GM18868 (cell line): Measurements from ENCODE around the gene CNOT4.
"Not testable (repeated sequence)": the region's sequence is repeated elsewhere in the genome, so short reads cannot be mapped to it uniquely, and the experiment has no call there.

Experiments
- ATAC-seq: cut with Tn5 transposase; IDR thresholded peaks from one replicate; pipeline ENCODE4 v1.9.1; 2021; ENCODE audit warnings: mild to moderate bottlenecking, moderate library complexity; ENCODE audit not compliant: unreplicated experiment

Gene CNOT4

DNA sequence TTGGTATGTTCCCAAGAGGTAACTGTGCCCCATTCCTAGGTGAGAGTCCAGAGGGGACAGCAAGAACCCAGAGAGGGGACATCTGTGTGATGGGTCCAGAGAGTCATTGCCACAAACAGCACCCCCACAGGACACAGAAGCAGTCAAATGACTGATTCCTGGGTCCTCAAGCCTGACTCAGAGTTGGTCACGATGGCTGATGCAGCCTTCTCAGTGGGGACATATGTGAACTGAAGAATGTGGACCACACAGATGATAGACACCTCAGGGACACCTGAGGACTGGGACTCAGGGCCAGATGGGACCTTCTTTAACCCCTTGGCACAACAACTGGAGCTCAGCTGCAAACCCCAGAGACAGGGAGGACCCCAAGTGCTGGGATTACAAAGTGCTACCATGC, 179.8 kb downstream of the CNOT4 start:
- ATAC-seq, result no peak

DNA sequence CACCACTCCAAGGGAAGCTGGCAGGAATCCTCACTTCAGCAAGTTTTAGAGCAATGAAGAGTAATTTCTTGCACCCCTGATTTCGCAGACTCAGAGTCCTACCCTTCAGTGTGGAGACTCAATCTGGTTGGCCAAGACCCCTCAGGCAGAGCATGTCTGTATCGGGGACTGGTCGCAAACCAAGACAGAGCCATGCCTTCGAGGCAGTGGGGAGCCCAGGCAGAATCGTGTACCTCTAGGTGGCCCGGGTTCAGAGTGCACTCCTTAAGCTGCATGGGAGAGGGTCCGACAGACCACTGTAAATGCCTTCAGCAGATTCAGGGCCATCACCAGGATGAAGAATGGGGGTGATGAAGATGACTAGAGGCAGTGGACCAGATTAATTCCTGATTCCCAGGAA, 181.4 kb downstream of the CNOT4 start:
- no peak for ATAC-seq

DNA sequence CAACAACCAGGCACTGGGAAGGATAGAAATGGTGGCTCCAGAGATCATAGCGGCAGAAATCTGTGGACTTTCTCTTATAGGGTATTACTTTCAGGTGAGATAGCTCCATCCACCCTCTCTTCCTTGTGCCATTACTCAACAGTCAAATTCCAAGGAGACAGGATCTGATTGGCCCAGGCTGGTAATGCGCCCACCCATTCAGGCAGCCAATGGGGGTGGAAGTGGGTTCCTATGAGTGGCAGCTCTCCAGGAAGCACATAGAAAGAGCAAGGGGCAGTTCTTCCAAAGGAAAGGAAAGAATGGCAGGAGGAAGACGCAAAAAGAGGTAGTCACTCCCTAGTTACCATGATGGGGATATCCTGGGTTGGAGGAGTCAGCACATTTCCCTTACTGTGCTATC, 181.8 kb downstream of the CNOT4 start:
- ATAC-seq, result no peak

DNA sequence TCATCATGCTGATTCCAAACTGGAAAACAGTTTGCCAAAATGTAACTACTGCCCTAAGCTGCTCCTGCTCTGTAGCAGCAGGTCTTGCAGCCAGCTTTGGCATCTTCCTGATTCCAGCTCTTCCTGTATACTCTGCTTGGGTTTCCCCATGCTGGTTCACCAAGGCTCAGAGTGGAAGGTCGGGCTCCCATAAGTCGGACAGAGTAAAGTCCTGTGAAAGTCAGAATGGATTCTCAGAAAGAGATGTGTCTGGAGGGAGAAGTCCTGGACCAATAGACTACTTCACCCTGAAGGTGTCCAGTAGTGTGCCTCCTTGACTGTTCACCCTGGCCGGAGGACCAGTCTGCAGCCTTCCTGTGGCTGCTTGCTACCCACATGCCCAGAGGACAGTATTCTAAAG, 182.4 kb downstream of the CNOT4 start:
- no peak for ATAC-seq

DNA sequence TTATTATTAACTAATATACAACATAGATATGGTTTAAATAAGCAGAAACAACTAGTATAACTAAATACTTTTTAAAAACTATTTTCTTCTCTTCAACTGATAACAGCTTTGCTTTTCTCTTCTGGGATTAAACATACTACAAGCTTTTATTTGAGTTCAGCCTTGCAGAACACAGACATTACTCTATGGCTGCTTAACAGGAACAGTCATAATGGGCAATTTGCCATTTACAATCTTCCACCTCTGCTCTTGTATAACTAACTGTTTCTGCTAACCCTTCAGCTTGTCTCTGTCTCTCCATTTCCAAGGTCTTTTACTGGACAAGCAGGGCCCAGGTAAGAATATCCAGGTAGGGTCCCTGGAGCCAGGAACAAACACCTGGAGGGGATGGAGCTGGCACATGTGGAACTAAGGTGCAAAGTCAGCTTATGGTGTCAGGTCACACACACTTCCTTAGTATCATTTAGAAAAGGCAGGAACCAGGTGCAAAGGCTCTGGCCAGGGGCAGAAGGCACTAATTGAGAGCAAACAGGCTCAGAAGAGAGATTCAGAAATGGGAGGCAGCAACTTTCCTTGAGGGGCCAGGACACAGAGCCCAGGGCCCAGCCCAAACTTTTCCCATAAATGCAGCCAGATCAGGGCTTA, 183.1 kb downstream of the CNOT4 start:
- ATAC-seq, result no peak

DNA sequence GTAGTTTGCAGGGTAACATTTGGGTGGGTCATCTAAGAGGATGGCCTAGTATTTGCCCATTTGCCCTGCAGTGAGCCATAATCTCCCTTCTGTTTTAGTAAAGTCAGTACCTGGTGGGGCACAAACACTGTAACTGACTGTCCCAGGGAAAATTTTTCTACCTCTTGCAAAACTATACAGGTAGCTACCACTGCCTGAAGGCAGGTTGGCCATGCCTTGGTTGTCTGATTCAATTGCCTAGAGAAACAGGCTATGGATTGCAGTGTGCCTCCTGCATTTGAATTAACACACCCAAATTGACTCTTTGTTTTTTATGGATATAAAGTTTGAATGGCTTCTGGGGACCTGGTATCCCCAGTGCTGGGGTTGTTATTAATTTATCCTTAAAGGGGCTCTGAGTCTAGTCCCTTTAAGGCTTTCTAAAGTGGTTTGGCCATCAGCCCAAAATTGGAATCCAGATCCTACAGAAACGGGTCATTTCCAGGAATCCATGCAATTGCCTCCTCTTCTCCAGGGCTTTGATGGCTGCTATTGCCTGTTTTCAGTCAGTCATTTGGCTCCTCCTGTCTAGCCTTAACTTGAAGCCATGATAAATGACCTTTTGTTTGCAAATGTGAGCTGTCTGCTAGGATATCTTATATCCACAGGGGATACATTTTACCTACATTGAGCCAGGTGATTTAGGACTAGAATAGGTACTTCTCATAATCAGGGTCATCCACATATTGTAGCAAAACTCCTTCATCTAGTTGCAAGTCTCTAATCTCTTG, 187.1 kb downstream of the CNOT4 start:
- ATAC-seq, result no peak

DNA sequence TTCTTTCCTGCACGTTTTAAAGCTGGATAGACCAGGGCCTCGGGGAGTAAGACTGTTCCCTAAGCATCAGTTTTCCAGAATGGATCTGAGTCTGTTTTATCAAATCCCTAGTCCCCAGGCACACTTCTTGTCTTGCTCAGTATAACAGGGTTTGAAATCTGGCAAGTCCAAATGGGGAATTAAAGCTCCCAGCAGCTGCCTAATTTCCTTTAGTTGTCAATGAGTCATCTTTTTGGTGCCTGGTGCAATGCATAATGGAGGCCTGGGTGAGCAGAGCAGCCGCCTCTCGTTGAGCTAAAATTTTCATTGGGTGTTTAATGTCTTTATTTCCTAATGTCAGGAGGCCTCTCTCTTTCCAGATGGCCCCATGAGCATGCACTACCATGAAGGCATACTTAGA, 188.3 kb downstream of the CNOT4 start:
- ATAC-seq, result no peak

DNA sequence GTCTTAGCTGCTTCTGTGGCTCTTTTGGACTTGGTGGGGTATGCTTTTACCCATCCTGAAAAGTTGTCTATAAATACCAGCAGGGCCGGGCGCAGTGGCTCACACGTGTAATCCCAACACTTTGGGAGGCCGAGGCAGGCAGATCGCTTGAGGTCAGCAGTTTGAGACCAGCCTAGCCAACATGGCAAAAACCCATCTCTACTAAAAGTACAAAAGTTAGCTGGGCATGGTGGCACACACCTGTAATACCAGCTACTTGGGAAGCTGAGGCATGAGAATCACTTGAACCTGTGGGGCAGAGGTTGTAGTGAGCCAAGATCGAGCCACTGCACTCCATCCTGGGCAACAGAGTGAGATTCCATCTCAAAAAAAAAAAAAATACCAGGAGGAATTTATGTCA, 188.9 kb downstream of the CNOT4 start:
- ATAC-seq, result not testable (repeated sequence)

DNA sequence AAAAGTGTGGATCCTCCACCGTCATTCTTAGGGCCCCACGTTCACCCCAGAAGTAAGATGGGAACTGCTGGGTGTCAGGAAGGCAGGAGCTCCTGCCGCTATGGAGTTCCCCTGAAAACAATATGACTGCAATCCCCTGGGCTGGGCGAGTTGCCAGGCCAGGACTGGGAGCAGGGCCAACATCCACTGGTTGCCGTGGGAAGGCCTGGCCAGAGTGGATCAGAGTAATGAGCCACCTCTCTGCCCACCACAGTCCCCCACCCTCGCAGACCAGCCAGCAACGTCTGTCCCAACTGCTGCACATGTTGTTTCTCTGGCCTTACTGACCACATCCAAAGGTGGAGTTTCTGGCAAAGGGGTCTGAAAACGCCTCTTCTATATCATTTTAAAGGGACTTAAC, 189.6 kb downstream of the CNOT4 start:
- ATAC-seq, result no peak

DNA sequence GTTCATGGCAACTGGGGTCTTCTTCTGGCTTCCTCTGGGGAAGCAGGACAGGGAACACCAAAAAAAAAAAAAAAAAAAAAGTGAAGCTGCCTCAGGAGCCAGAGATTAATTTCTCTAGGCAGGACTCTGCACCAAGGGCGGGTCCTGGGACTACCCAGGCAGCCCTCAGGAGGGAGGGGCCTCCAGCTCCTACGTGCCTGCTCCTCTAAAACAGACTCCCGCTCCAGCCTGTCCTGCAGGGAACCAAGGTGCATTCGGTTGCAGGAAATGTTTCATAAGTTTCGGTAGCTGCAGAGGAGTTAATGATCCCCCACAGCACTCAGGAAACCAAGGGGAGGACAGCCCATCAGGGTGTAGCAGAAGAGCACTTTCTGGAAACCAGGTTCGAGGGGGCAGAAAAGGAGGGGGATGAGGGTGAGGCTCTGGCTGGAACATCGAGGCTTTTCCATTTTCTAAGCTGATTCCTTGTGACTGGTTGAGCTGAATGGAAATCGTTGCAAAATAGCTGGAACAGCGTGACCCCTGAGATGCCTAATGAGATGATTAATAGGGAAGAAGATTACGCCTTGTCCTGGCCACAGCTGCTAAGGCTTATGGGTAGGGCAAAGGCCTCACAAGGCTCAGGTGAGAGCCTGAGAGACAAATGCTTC, 192.1 kb downstream of the CNOT4 start:
- ATAC-seq, result no peak

DNA sequence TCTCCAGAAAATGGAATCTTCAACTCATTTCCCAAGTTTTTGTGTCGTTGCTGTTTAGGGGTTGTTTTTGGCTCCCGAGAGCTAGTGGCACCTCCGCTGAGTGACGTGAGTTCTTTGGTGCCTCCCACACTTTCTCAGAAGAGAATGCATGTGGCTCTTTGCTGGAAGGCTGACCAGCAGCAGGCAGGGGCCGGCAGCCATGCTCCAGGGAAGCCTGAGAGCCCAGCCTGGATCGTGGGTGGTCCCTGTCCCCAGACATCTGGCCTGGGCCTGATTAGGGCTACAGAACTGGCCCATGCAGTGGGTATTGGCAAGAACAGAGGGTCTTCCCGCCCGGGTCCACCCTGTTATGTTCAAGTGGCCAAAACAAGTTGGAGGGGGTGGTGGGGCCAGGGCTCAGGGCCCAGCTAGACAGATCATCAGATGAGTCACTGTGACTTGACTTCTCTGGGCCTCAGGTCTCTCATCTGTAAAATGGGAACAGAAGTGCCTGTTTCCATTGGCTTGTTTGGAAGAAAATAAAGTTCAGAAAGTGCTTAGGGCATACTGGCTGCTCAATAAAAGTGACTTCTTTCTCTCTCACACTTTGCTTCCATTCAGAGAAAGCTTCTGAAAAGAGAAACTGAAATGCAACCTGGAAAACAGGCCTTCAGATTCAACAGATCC, 193.1 kb downstream of the CNOT4 start:
- no peak for ATAC-seq

DNA sequence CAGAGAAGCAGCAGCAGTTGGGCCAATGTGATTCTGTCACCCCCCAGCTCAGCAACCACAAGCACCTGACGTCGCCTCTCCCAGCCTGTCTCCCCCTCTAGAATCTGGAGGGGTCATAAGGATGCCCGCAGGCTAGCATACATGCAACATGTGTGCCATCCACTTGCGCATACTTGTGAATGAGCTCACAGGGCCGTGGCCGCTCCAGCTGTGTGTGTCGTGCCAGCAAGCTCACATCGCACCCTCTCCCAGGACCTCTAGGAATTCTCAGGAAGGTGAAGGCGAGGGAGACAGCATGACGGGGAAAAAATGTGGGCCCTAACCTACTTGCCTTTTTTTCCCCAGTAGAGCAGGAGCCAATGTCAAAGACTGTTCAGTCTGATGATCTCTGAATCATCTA, 195.9 kb downstream of the CNOT4 start:
- ATAC-seq, result no peak
